Thoracic aorta (tissue), 2 donors: ENCODE results near the gene ABTB1. TPM values are rescaled to one million over a fixed set of nuclear protein-coding genes. Genes with fewer than 3 reads are reported as not detected.

Experiments used
- ATAC-seq: fragments of 150-250 bp; one replicate; pipeline ENCODE4 v1.8.0; 2017; ENCODE audit warnings: low read depth; ENCODE audit not compliant: insufficient number of reproducible peaks, low FRiP score
- DNase-seq: peaks from one replicate; pipeline ENCODE4 v3.0.0-alpha.2; 2020; ENCODE audit warnings: low spot score
- H3K27ac ChIP-seq, 2 donors: fragments of 200-600 bp; sonication (generic); 1 replicate in 1 of 2; 2 replicates in 1 of 2; pipeline ENCODE4 v1.5.1; 2016; ENCODE audit warnings: mild to moderate bottlenecking in 2 of 2, moderate library complexity in 2 of 2
- H3K27me3 ChIP-seq: fragments of 200-600 bp; sonication (generic); replicated peaks from 2 replicates; pipeline ENCODE4 v1.6.0; 2016; ENCODE audit warnings: mild to moderate bottlenecking; ENCODE audit not compliant: insufficient read depth
- H3K36me3 ChIP-seq: fragments of 200-600 bp; sonication (generic); one replicate; pipeline ENCODE4 v1.5.1; 2016
- H3K4me1 ChIP-seq, 2 donors: fragments of 200-600 bp; sonication (generic); 1 replicate in 1 of 2; 2 replicates in 1 of 2; pipeline versions ENCODE4 v1.5.1 to v1.6.0; 2016; ENCODE audit warnings: low read depth in 2 of 2, mild to moderate bottlenecking in 1 of 2; ENCODE audit not compliant: control insufficient read depth in 1 of 2
- H3K4me3 ChIP-seq: fragments of 200-600 bp; sonication (generic); 2 replicates; pipeline ENCODE4 v1.5.1; 2016; ENCODE audit warnings: mild to moderate bottlenecking
- H3K9me3 ChIP-seq: fragments of 200-600 bp; sonication (generic); 2 replicates; pipeline ENCODE4 v1.5.1; 2016
- CTCF ChIP-seq: fragments of 200-600 bp; sonication (generic); IDR thresholded peaks from one replicate; pipeline ENCODE4 v1.5.1; 2019; ENCODE audit warnings: antibody characterized with exemption
- total RNA-seq, 2 donors: library from RNA; depleted of rRNA; stranded (reverse); fragments of >200 nt; gene quantifications; one replicate each; pipeline versions ENCODE4 v1.1.0 to v1.2.3, GENCODE V29; 2016

The ABTB1 gene
- total RNA-seq, 2 donors from 2014 or later: 71.7 to 78.7 TPM

- Histone ChIP-seq H3K27me3 (no peaks in the 10 kb centered on the region), H3K4me1 (peaks cover 0 to 41% of the 10 kb centered on the region in 2 donors), H3K27ac (no peak overlapping the region), H3K36me3 (peaks cover 11% of the 10 kb centered on the region), H3K9me3 (no peaks in the 10 kb centered on the region), H3K4me3 (no peak overlapping the region)
- TF ChIP-seq CTCF: no peak
- DNase-seq (no peak), ATAC-seq (no peak)
Measured at GRCh38 chr3:127718916-127719290, 46.2 kb downstream of the ABTB1 start.

DNA sequence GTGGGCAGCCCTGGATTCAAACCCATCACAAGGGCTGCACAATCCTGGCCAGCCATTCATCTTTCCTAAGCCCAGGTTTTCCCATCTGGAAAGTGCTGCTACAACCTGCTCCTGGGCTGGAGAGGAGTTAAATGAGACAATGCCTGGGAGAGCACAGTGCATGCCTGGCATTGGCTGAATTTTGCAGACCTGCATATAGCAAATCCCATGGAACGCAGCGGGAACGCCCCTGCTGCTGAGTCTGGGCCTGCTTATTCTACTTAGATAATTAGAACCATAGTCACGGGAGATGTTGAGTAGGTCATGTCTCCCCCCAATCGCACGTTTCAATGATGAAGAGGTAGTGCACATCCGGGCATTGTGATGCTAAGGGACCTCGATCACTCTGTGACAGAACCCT is 46.6 kb downstream of the ABTB1 start:
- no peak overlapping the region for H3K27ac ChIP-seq
- no peaks in the 10 kb centered on the region for H3K9me3 ChIP-seq
- ATAC-seq (no peak), DNase-seq (no peak)
- no peaks in the 10 kb centered on the region for H3K27me3 ChIP-seq
- H3K36me3 ChIP-seq: peaks cover 11% of the 10 kb centered on the region
- H3K4me3 ChIP-seq: no peak overlapping the region
- TF ChIP-seq CTCF: no peak
- H3K4me1 ChIP-seq: peaks cover 0 to 36% of the 10 kb centered on the region in 2 donors

- Histone ChIP-seq H3K9me3 (no peaks in the 10 kb centered on the region), H3K27me3 (no peaks in the 10 kb centered on the region), H3K36me3 (peaks cover 11% of the 10 kb centered on the region), H3K4me3 (no peak overlapping the region), H3K4me1 (peaks cover 0 to 27% of the 10 kb centered on the region in 2 donors), H3K27ac (no peak overlapping the region)
- no peak for DNase-seq
- ATAC-seq: no peak
- TF ChIP-seq CTCF: no peak
Measured at GRCh38 chr3:127720161-127720823, 47.5 kb downstream of the ABTB1 start.

GRCh38 chr3:127720985-127721935 is 48.5 kb downstream of the ABTB1 start:
- Histone ChIP-seq H3K27ac (no peak overlapping the region), H3K4me1 (peaks cover 0 to 19% of the 10 kb centered on the region in 2 donors), H3K4me3 (no peak overlapping the region), H3K36me3 (peaks cover 11% of the 10 kb centered on the region), H3K27me3 (no peaks in the 10 kb centered on the region), H3K9me3 (no peaks in the 10 kb centered on the region)
- no peak for TF ChIP-seq CTCF
- no peak for ATAC-seq
- DNase-seq: no peak

DNA sequence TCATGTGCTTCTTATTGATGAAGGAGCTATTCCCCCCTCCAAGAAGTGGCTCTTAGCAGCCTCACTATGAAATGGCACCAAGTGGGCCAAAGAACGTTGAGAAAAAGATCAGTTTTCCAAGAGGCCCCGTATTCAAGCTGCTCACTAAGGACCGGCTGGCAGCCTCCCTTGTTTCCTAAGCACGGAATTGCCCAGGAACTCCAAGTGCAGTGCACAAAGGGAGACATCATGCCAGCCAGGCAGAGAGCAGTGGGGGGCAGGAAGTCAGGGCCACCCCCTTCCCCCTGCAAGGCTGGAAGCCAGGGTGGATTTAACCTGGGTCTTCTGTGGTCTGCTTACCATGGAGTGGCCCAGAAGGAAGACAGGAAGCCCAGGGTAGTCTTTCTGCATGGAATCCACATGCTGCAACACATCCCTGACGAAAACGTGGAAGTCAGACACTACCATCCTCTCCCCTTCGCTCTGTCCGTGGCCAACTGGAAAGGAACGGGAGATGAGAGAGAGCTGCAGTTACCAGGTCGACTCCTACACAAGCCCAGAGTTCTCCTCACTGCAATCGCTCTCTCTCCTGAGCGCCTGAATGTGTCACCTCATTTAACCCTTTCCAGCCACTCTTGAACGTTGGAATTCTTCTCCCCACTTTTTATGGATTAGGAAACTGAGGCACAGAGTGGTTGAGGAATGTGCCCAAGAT is 49.5 kb downstream of the ABTB1 start:
- DNase-seq: no peak
- H3K27me3 ChIP-seq: no peaks in the 10 kb centered on the region
- ATAC-seq: no peak
- no peak for TF ChIP-seq CTCF
- H3K4me3 ChIP-seq: no peak overlapping the region
- H3K4me1 ChIP-seq: peaks cover 0 to 17% of the 10 kb centered on the region in 2 donors
- H3K27ac ChIP-seq: no peak overlapping the region
- H3K36me3 ChIP-seq: peaks cover 11% of the 10 kb centered on the region
- no peaks in the 10 kb centered on the region for H3K9me3 ChIP-seq
